Esophagus squamous epithelium (tissue), 4 donors: ENCODE data around the gene CLCN7.

Experiments
- POLR2A ChIP-seq, 4 donors: fragments of 450-650 bp; IDR thresholded peaks; one replicate each; pipeline ENCODE4 v1.6.1; 2017; ENCODE audit warnings: antibody characterized with exemption in 4 of 4, mild to moderate bottlenecking in 4 of 4, moderate library complexity in 3 of 4
- TF ChIP-seq, protein P1 (sequence below), 6 experiments: fragments of 450-650 bp in 4 of 6; fragments of 200-600 bp in 2 of 6; sonication (generic) in 2 of 6; IDR thresholded peaks; one replicate each; pipeline ENCODE4 v1.5.1; 2016 to 2019; ENCODE audit warnings: antibody characterized with exemption in 6 of 6, mild to moderate bottlenecking in 4 of 6, moderate library complexity in 4 of 6

DNA sequence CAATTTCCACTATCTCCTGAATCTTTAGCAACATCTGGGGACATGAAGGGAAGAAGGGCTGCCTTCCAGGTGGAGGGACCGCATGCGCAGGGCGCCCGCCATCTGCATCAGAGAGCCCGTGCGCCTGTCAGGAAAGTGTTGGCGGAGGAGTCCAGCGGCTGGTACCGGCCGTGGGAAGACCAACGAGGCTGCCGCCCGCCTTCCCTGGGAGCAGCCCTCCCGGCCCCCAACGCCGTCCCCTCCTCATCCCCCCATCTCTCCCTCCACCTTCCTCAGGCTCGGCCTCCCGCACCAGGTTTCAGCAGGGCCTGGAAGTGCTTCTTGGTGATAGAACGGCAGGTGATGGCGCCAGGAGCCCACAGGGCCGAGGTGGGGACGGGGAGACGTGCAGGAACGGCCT lies 8.8 kb downstream of the CLCN7 start:
- TF ChIP-seq, protein P1, sequence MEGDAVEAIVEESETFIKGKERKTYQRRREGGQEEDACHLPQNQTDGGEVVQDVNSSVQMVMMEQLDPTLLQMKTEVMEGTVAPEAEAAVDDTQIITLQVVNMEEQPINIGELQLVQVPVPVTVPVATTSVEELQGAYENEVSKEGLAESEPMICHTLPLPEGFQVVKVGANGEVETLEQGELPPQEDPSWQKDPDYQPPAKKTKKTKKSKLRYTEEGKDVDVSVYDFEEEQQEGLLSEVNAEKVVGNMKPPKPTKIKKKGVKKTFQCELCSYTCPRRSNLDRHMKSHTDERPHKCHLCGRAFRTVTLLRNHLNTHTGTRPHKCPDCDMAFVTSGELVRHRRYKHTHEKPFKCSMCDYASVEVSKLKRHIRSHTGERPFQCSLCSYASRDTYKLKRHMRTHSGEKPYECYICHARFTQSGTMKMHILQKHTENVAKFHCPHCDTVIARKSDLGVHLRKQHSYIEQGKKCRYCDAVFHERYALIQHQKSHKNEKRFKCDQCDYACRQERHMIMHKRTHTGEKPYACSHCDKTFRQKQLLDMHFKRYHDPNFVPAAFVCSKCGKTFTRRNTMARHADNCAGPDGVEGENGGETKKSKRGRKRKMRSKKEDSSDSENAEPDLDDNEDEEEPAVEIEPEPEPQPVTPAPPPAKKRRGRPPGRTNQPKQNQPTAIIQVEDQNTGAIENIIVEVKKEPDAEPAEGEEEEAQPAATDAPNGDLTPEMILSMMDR (IDR thresholded peaks at IDR 0.05): no peak
- TF ChIP-seq POLR2A (IDR thresholded peaks at IDR 0.05): no peak
